Measurements from ENCODE around the gene DGKA. TPM values are rescaled to one million over a fixed set of nuclear protein-coding genes. Genes with fewer than 3 reads are reported as not detected.

DGKA gene
- total RNA-seq, 1 donor from 2014 or later = 57.5 TPM

GRCh38 chr12:55931780-55932550 is 1.0 kb downstream of the DGKA start:
- DNase-seq = peak; percentile 67
- Mint-ChIP-seq H3K4me1 (ENCODE audit: low read depth, unreplicated experiment) (peaks cover 45% of the 10 kb centered on the region), H3K27me3 (ENCODE audit: unreplicated experiment) (peaks cover 14% of the 10 kb centered on the region), H3K27ac (ENCODE audit: unreplicated experiment) (peak overlapping the region; percentile 80), H3K36me3 (ENCODE audit: unreplicated experiment) (no peaks in the 10 kb centered on the region), H3K9me3 (ENCODE audit: unreplicated experiment) (peaks cover 16% of the 10 kb centered on the region), H3K4me3 (ENCODE audit: unreplicated experiment) (peak overlapping the region; percentile 94)
- no peak for TF ChIP-seq CTCF (IDR thresholded peaks at IDR 0.05; ENCODE audit: partially characterized antibody, unreplicated experiment)

- peak overlapping the region; percentile 79 for H3K27ac Mint-ChIP-seq (ENCODE audit: unreplicated experiment)
- peaks cover 47% of the 10 kb centered on the region for H3K4me1 Mint-ChIP-seq (ENCODE audit: low read depth, unreplicated experiment)
Measured at GRCh38 chr12:55932551-55932910, 1.6 kb downstream of the DGKA start.

GRCh38 chr12:55933169-55933798 is 2.3 kb downstream of the DGKA start:
- Mint-ChIP-seq H3K36me3 (ENCODE audit: unreplicated experiment) (no peaks in the 10 kb centered on the region), H3K4me1 (ENCODE audit: low read depth, unreplicated experiment) (peaks cover 47% of the 10 kb centered on the region), H3K4me3 (ENCODE audit: unreplicated experiment) (no peak overlapping the region), H3K27ac (ENCODE audit: unreplicated experiment) (peak overlapping the region; percentile 14), H3K27me3 (ENCODE audit: unreplicated experiment) (peaks cover 10% of the 10 kb centered on the region), H3K9me3 (ENCODE audit: unreplicated experiment) (peaks cover 11% of the 10 kb centered on the region)
- TF ChIP-seq CTCF (IDR thresholded peaks at IDR 0.05; ENCODE audit: partially characterized antibody, unreplicated experiment) = no peak
- no peak for DNase-seq

More at GRCh38 chr12:55932551-55932910, 1.6 kb downstream of the DGKA start:
- TF ChIP-seq CTCF (IDR thresholded peaks at IDR 0.05; ENCODE audit: partially characterized antibody, unreplicated experiment) = no peak
- no peak for DNase-seq
- Mint-ChIP-seq H3K27me3 (ENCODE audit: unreplicated experiment) (peaks cover 10% of the 10 kb centered on the region), H3K4me3 (ENCODE audit: unreplicated experiment) (peak overlapping the region; percentile 88), H3K36me3 (ENCODE audit: unreplicated experiment) (no peaks in the 10 kb centered on the region), H3K9me3 (ENCODE audit: unreplicated experiment) (peaks cover 11% of the 10 kb centered on the region)

- H3K27me3 Mint-ChIP-seq (ENCODE audit: unreplicated experiment) = peaks cover 9% of the 10 kb centered on the region
- H3K27ac Mint-ChIP-seq (ENCODE audit: unreplicated experiment) = peak overlapping the region; percentile 83
- H3K9me3 Mint-ChIP-seq (ENCODE audit: unreplicated experiment) = peaks cover 12% of the 10 kb centered on the region
- H3K4me3 Mint-ChIP-seq (ENCODE audit: unreplicated experiment) = peak overlapping the region; percentile 64
- no peak for DNase-seq
- H3K4me1 Mint-ChIP-seq (ENCODE audit: low read depth, unreplicated experiment) = peaks cover 47% of the 10 kb centered on the region
- TF ChIP-seq CTCF (IDR thresholded peaks at IDR 0.05; ENCODE audit: partially characterized antibody, unreplicated experiment) = no peak
- no peaks in the 10 kb centered on the region for H3K36me3 Mint-ChIP-seq (ENCODE audit: unreplicated experiment)
Measured at GRCh38 chr12:55933799-55934742, 3.1 kb downstream of the DGKA start.

Data from glutamatergic neuron (in vitro differentiated cells).